Activated CD4-positive, alpha-beta T cell treated with anti-CD3 and anti-CD28 coated beads for 48 hours (primary cell): ENCODE results near the gene DEPDC7.
"Not testable (repeated sequence)": the region's sequence is repeated elsewhere in the genome, so short reads cannot be mapped to it uniquely, and the experiment has no call there.

ENCODE experiments used
- DNase-seq: peaks from one replicate; pipeline ENCODE4 v3.0.0-alpha.2; 2020

Gene DEPDC7

DNA sequence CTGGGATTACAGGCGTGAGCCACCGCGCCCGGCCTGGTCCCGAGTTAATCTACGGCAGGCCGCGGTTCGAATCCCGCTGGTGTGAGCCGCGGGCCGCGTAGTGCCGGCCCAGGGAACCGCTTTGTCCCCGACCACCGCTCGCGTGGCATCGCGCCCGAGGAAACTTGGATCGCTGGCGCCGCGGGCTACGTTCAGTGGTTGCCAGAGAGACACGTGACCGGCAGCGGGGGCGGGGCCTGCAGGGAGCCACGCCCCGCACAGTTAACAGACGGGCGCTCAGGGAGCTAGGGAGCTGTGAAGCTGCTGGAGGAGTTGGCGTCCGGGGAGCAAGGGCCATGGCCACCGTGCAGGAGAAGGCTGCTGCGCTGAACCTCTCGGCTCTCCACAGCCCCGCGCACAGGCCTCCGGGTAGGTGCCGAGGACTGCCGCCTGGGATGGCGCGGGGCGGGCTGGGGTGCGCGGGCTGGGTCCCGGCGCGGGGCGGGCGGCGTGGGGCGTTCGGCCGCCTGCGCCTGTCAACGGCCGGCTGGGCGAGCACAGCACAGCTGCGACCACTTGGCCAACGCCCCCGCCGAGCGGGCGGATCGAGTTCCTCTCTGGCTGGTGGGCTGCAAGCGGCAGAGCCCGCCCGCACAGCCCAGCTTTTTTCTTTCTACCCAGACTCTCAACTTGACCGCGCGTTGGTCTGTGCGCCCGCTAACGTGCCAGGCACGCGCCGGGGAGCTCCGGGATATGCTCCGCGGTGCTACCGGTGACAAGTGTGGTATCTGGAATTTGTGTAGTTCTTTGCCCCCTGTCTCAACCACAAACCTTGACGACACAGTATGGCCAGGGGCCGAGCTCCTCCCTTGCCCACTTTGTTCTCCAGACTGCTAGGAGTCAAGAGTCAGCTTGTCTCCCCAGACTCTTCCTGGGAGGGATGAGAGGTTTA is at the start of gene DEPDC7:
Gene DEPDC7 (plus strand): TSS at position 258 of the 931 bp plus-strand sequence. CDS start 78 bp downstream, at position 336.
- peak; percentile 88 for DNase-seq

DNA sequence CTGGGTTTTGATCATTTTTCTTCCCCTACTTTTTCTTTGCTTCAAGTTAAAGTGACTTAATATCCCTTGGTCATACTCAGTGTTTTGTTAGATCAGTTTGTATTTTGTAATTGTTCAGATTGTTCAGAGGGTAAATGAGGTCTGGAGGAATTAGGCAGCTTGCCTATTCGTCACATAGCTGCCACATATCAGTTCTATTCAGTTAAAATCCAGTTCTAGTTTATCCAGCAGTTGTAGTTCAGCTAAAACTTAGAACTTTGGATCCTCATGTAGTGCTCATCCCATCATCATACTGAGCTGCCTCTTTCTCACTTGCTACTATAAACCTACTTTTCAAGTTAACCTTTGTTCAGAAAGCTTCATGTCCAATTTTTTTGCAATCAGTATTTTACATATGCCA is 47.1 kb upstream of the DEPDC7 start:
- no peak for DNase-seq

DNA sequence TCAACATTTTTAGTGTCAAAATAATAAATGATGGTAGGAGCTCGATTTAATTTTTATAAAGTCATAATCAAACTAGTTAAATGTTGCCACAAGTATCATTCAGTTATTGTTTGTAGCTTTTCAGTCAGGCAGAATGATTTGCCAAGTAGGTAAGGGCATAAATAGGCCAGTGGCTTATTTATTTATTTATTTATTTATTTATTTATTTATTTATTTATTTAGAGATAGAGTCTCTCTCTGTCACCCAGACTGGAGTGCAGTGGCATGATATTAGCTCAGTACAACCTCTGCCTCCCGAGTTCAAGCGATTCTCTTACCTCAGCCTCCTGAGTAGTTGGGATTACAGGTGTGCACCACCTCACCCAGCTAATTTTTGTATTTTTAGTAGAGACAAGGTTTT is 43.4 kb upstream of the DEPDC7 start:
- not testable (repeated sequence) for DNase-seq

DNA sequence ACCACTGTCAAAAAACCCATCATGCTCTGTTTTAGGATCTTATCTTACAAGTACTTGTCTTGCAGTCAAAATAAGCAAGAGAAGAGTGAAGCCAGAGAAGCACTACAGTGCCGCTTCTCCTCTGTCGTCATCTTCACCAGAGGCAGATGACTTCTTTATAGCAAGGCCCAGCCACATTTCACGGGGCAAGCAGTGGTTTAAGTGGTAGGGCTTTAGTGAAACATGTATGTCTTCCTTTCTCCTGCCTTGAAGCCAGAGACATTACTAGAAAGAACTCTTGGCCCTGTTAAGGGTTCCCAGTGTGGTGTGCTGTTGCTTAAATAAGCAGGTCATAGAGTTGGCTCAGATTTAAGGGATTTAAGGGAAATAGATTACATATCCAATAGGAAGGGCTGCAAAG is 42.9 kb upstream of the DEPDC7 start:
- DNase-seq: no peak

DNA sequence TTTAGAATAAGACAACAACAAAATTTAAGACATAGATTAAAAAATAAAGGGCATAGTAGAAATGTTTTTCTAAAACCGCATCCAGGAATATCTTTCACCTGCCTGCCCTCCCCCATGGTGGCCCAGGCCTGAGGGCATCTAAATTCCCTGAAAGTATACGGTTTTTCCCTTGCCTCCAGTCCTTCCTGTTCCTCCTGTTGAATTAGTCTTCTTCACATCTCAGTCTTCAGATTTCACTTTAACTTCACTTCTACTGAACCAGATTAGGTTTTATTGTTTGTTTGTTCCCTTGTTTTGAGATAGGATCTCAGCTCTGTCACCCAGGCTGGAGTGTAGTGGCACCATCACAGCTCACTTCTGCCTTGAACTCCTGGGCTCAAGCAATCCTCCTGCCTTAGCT is 33.1 kb upstream of the DEPDC7 start:
- DNase-seq: no peak

DNA sequence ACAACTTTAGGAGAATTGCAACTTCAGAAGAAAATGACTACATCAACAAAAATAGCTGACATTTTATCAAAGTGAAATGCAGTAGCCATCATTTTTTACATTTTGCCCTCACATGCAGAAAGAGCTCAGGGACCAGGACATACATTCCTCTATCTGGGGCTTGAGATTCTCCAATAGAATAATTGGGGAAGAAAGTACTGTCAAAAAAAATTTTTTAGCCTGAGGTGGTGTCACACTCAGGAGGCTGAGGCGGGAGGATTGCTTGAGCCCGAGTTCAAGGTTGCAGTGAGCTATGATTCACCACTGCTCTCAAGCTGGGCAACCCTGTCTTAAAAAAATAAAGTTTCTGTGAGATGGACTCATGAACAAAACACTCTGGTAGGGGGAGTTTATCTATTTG is 32.2 kb upstream of the DEPDC7 start:
- DNase-seq: no peak

DNA sequence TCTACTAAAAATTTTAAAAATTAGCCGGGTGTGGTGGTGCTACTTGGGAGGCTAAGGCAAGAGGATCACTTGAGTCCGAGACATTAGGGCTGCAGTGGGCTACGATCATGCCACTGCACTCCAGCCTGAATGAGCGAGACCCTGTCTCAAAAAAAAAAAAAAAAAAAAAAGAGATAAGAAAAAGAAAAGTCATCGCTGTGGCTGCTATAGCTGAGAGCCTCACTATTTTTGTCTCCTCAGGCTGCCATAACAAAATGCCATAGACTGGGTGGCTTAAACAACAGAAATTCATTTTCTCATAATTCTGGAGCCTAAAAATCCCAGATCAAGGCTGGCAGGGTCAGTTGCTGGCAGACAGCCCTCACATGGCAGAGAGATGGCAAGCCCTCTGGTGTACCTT is 30.1 kb upstream of the DEPDC7 start:
- no peak for DNase-seq

DNA sequence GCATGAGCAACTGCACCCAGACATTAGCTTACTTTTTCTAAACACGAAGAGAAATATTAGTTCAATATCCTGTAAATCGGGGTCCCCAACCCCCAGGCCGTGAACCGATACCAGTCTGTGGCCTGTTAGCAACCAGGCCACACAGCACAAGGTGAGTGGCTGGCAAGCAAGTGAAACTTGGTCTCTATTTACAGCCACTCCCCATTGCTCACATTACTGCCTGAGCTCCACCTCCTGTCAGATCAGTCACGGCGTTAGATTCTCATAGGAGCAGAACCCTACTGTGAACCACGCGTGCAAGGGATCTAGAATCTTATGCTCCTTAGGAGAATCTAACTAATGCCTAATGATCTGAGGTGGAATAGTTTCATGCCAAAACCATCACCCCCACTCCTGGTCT is 27.8 kb upstream of the DEPDC7 start:
- no peak for DNase-seq

DNA sequence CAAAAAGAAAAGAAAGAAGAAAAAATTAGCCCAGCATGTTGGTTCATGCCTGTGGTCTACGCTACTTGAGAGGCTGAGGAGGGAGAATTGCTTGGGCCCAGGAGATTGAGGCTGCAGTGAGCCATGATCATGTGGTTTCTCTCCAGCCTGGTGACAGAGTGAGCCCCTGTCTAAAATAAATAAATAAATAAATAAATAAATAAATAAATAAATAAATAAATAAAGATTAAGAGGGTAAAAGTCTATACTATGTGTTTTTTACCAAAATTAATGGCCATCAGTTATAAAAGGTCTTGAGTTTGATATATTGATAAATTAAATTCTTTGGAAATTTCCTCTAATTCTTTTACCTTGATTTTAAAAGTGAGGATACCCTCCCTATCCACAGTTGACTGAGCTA is 25.2 kb upstream of the DEPDC7 start:
- DNase-seq: no peak

DNA sequence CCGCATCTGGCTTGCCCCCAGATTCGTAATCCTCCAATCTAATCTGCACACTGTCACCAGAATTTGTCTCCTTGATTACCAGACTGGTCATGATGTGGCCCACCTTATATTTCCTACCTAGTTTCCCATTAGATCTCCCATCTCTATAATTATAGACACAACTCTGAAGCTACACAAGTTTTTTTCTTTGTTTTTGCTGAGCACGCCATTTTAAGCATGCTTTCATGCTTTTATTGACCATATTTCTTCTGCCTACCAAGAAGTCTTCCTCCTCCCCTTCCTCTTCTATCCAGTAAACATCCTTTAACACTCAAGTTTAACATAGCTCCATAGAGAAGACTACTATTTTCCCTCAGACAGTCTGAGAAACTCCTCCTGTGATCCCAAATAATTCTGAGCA is 24.3 kb upstream of the DEPDC7 start:
- DNase-seq: no peak

DNA sequence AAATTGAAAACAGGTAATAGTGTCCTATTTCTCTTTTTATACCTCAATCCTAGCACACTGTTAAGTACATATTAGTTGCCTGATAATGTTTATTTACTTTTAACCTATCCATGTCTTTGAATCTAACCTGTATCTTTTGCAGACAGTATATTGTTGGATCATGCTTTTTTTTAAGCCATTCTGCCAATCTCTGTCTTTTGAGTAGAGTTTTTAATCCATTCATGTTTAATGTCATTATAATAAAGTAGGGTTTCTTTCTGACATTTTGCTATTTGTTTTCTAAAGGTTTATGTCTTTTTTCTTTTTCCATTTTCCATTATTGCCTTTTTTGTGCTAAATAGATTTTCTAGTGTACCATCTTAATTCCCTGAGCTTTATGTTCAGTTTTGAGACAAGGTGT is 23.8 kb upstream of the DEPDC7 start:
- no peak for DNase-seq

DNA sequence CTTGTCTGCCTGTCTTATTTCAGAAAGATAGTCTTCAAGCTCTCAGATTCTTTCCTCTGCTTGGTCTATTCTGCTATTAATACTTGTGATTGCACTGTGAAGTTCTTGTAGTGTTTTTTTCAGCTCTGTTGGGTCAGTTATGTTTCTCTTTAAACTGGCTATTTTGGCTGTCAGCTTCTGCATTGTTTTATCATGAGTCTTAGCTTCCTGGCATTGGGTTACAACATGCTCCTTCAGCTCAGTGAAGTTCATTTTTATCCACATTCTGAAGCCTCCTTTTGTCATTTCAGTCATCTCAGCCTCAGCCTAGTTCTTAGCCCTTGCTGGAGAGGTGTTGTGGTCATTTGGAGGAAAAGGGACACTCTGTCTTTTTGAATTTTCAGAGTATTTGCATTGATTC is 15.5 kb upstream of the DEPDC7 start:
- DNase-seq: no peak

DNA sequence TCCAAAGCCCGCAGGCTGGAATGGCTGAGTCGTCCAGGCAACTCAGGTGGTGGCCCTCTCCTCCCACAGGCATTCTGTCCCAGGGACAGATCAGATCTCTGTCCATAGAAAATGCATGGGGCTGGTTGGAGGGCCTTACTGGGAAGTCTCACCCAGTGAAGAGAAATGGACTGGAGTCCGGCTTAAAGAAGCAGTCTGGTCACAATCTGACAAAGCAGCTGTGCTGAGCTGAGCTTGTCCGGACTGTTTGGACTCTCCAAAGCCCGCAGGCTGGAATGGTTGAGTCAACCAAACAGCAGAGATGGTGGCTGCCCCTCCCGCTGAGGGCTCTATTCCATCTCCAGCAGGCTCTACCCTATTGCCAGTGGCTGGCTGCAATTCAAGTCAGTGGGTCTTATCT is 14.4 kb upstream of the DEPDC7 start:
- no peak for DNase-seq

DNA sequence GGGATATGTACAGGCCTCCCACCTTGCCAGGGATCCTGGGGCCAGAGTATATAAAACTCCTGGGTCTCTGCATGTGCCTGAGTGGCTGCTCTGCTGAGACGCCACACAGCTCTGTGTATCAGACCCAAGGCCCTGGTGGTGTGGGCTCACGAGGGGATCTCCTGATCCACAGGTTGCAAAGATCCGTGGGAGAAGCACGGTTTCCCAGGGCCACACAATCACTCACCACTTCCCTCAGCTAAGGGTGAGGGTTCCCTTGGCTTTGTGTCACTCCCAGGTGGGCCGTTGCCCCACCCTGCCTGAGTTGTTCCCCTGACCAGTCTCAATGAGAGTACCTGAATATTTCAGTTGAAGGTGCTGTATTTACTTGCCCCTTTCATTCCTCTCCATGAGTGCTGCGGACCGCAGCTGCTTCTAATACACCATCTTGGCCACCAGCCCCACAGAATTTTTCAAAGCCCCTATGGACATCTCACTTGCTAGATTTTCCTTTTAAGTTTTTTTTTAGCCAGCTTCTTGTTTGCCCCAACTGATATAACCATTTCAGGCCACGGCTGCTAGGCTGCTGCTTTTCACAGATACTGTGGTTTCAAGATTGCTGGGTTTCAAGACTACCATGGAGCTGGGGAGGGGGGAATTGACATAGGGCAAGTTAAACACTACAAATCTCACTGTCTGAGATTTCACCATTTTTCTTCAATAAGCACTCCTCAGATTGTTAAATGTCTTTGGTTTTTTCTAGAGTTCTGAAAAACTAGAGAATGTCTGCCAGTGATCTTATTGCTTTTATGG is 13.7 kb upstream of the DEPDC7 start:
- no peak for DNase-seq

DNA sequence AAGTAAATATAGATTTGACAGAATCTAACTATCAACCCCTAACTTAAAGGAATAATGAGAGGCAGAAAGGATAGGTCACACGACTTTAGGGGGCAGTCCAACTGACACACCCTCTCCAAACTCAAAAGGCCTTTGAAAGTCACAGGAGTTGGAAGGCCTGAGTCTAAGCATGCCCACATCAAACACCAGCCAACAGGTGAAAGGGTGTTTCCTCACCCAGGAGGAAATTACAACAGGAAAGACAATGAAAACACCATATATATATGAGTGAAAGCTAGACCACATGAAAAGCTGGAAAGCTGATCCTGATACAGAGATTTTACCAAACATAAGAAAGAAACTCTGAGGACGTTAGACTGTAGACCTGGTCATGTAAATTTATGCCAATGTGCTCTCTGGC is 10.5 kb upstream of the DEPDC7 start:
- DNase-seq: no peak

DNA sequence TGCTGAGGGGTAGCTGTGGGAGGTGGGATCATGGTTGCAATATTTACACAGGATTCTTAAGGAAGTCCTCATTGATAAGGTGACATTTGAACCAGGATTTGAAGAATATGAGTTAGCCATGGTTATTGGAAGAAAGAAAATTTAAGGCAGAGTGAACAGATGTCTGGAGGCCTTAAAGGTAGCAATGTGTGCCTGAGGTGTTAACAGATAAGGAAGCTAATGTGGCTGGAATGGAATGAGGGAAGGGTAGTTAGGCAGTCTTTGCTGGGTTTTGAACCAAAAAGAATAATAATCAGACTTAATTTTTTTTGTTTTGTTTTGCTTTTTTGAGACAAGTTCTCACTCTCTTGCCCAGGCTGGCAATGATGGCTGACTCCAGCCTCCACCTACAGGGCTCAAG is 9.7 kb upstream of the DEPDC7 start:
- no peak for DNase-seq

DNA sequence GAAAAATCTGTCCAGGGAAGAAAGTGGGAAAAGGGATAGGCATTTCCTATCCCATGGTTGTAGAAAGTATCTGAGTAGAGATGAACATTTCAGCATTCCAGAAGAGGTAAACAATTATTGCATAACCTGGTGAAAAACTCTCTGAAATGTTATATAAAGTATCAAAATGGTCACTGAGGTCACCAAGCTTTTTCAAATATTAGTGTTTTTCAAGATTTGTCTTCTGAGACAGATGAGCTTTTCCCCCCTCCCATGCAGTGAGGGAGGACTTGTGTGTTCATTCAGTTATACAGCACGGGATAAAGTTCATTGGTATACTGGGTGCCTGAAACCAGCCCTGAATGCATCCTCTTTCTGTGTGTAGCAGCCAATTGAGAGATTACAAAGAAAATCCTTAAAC is 1.9 kb upstream of the DEPDC7 start:
- no peak for DNase-seq

DNA sequence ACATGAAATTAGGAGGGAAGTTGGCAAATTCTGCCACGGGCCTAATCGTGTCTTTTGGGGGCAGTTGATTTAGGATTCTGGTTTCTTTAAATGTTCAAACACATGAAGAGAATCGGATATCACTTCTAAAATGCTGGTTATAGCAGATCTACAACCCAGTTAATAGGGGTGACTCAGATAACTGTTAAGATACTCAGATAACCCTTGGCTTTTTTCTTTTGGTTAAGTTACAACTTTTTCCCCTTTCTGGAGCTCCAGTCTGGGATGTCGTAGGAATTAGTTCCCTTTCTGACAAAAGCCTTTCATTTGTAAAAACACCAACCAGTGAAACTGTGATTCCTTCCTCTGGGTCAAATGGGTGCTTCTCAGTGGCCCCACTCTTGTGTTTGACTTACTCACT is 976 bp downstream of the DEPDC7 start:
- no peak for DNase-seq

DNA sequence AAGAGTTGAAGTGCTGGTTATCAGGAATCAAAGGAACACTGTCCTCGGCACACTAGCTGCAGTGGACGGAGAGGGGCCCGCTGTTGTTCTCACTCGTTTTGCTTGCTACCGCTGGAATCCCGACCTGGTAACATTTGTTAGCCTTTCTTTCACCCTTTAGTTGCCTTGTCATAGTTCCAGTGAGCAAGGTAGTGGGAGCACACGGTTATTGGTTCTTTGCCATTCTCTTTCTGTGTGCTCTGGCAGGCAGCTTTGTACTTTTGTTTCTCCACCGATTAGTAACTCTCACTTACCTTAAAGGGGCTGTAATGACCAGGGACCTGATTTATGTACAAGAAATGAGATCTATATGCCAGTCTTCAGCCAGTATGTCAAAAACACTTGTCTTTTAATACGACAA is 1.8 kb downstream of the DEPDC7 start:
- DNase-seq: no peak

DNA sequence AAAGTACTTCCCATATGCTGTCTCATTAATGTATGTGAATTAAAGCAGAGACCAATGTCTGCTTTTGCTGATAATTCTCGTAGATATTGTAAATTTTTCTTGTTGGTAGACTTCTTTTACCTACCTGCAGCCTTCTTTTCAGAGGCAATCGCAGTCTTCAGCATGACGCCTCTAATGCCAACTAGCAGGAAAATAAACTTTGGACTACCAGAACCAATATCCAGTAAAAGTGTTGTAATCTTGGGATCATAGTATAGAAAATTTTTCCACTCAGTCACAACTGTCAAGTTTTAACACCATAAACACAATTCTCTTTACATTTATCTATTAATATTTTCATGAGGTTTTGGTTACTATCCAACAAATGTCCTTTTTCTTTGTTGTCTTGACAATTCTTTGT is 2.3 kb downstream of the DEPDC7 start:
- DNase-seq: no peak

DNA sequence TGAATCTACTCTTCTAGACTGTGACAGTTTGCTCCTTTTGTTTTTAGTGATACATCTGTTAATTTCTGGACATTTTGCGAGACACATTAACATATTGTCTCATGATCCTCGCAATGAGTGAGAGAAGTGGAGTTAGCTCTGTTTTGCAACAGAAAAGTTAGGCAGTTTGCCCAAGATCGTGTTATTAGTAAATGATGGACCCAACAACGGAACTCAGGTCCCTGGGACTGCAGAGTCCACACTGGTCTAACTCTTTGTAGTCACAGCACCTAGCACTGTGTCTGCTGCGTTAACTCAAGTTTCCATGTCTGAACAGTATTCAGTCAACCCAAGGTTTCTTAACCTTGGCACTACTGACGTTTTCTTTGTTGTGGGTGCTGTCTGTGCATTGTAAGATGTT is 3.2 kb downstream of the DEPDC7 start:
- DNase-seq: no peak

DNA sequence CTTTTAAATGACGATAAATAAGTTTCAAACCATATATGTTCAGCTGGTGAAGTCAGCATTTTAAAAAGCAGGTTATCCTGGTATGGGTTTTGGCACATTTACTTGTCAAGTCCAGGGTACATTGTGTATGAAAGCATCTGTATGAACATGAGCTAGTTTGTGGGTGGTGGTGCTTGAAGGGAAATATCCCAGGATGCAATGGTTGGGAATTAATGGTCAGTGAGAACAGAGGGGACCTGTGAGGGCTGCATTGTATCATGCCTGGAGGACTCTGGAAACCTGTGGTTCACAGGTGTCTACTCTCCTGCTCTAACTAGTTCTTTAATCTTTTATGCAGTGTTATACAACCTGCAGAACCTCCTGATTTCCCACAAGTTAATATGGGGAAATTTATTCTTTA is 5.8 kb downstream of the DEPDC7 start:
- DNase-seq: no peak

DNA sequence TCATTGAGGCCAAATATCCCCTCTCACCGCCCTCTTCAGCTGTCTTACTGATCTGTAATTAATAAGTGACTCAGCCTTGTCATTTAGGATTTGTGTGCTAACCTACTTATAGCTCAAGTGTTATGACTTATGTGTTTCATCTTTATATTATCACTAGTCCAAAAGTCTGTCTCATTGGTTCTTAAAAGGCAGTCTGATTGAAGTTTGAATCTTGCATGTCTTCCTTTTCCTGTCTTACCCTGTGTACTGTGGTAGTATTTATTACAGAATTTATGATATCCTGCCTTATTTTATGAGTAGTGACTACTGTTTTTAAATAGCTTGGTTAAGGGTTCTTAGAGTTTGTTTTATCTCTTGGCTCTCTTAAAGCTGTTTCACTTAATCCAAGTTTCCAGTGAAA is 6.3 kb downstream of the DEPDC7 start:
- DNase-seq: no peak

DNA sequence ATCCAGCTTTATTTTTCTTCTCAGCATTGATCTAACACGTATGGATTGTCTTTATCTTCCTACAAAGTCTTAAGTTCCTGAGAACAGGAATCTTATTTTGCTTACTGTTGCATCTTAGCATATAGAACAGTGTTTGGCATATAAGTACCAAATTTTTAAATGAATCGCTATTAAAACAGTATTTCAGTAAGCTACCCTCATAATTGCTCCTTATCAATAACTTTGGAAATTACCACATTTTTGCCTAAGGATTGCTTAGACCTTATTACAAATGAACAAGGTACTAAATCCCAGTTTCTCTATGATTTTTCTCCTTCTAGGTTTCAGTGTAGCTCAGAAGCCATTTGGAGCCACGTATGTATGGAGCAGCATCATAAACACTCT is 9.7 kb downstream of the DEPDC7 start:
- no peak for DNase-seq
